Bronchial epithelial cell (primary cell): ENCODE data around the gene RNF157. TPM values are rescaled to one million over a fixed set of nuclear protein-coding genes. Genes with fewer than 3 reads are reported as not detected.
A peak's percentile ranks its signal among the peaks of the same experiment; 100 is the strongest.

ENCODE experiments used
- DNase-seq: peaks from one replicate; pipeline ENCODE4 v3.0.0-alpha.2; 2010; ENCODE audit warnings: low read depth
- FAIRE-seq: peaks from 2 replicates; lab custom pipeline; 2011; peaks lifted over from hg19 to GRCh38; lab: Jason Lieb, UNC
- H3K27me3 ChIP-seq: 2 replicates; pipeline ENCODE4 v1.5.1; 2011; ENCODE audit warnings: low read length; ENCODE audit not compliant: control insufficient read depth, insufficient read depth
- H3K36me3 ChIP-seq: 2 replicates; pipeline ENCODE4 v1.5.1; 2011; ENCODE audit warnings: low read length; ENCODE audit not compliant: control insufficient read depth, insufficient read depth
- H3K4me3 ChIP-seq: 2 replicates; pipeline ENCODE4 v1.5.1; 2011; ENCODE audit warnings: mild to moderate bottlenecking, low read depth, low read length, control low read depth
- total RNA-seq: library from RNA; depleted of rRNA; stranded (reverse); fragments of >200 nt; gene quantifications from 2 replicates; pipeline ENCODE4 v1.2.1, GENCODE V29; 2014
- TF ChIP-seq, protein P1 (sequence below): IDR thresholded peaks from 2 replicates; pipeline ENCODE4 v1.5.1; 2011; ENCODE audit warnings: mild to moderate bottlenecking, moderate library complexity, low read length, control low read depth, inconsistent platforms; ENCODE audit not compliant: insufficient read depth, severe bottlenecking

Gene RNF157
- total RNA-seq, 1 donor from 2014 or later, result not detected

DNA sequence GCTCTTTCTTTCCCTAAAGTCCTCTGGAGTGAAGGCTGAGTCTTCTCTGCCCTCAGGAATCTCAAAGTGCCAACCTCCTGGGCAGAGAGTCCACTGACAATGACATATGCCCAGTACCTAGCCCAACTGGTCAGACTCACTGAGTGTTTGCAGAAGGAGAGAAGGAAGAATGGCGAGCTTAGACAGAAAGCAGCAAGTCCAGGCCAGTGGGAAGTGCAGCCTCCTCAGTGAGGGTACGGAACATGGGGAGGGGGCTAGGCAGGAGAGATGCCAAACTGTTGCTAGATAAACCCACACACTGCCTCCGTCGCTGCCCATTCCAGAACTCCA is 137.4 kb downstream of the RNF157 start:
- Histone ChIP-seq H3K4me3 (peak overlapping the region; percentile 65), H3K27me3 (no peaks in the 10 kb centered on the region), H3K36me3 (peaks cover 11% of the 10 kb centered on the region)
- FAIRE-seq (no peak), DNase-seq (peak; percentile 20)
- TF ChIP-seq, protein P1, sequence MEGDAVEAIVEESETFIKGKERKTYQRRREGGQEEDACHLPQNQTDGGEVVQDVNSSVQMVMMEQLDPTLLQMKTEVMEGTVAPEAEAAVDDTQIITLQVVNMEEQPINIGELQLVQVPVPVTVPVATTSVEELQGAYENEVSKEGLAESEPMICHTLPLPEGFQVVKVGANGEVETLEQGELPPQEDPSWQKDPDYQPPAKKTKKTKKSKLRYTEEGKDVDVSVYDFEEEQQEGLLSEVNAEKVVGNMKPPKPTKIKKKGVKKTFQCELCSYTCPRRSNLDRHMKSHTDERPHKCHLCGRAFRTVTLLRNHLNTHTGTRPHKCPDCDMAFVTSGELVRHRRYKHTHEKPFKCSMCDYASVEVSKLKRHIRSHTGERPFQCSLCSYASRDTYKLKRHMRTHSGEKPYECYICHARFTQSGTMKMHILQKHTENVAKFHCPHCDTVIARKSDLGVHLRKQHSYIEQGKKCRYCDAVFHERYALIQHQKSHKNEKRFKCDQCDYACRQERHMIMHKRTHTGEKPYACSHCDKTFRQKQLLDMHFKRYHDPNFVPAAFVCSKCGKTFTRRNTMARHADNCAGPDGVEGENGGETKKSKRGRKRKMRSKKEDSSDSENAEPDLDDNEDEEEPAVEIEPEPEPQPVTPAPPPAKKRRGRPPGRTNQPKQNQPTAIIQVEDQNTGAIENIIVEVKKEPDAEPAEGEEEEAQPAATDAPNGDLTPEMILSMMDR, result no peak

DNA sequence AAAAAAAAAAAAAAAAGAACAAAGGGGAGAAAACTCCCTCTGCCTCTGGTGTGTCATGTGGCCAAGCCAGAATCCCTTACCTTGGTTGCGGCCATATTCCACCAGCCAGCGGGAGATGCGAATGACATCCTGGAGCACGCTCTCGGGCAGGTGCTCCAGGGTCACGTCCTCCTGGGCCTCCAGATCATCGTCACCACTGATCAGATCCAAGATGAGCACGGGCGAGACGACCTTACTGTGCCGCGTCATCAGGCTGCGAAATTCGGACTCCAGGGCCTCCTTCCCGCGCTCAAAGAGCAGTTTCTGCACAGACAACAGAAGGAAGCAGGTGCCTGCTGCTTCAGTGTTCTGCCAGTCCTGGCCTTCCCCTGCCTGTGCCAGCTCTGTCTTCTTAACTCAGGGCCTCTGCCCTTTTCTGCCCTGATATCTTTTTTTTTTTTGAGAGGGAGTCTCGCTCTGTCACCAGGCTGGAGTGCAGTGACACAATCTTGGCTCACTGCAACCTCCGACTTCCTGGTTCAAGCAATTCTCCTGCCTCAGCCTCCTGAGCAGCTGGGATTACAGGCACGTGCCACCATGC is 142.5 kb downstream of the RNF157 start:
- no peak for DNase-seq
- TF ChIP-seq, protein P1, result no peak
- H3K36me3 ChIP-seq, result peaks cover 29% of the 10 kb centered on the region
- no peaks in the 10 kb centered on the region for H3K27me3 ChIP-seq
- H3K4me3 ChIP-seq, result no peak overlapping the region
- FAIRE-seq, result no peak

- TF ChIP-seq, protein P1, result no peak
- no peak for DNase-seq
- no peak for FAIRE-seq
- no peaks in the 10 kb centered on the region for H3K27me3 ChIP-seq
- no peak overlapping the region for H3K4me3 ChIP-seq
- peaks cover 26% of the 10 kb centered on the region for H3K36me3 ChIP-seq
Measured at GRCh38 chr17:76095943-76096342, 144.3 kb downstream of the RNF157 start.

DNA sequence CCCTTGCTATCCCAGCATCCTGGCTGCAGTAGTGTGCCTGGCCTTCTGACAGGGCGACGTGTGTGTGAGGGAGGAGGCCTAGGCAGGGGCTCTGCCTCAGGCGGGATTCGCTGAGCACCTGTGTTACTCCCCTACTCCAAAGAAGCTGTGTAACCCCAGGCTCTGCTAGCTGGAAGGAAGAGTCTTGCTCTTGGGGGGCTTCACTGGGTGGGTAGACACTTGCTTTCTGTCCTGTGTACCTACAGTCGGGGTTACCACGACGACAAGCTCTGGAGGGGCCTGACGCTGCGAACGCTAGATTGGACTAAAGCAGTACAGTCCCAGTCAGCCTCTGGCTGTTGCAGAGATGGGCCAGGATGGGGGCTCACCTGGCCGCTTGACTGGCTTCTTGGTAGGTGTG is 146.2 kb downstream of the RNF157 start:
- TF ChIP-seq, protein P1, result no peak
- FAIRE-seq, result no peak
- Histone ChIP-seq H3K36me3 (peaks cover 33% of the 10 kb centered on the region), H3K4me3 (no peak overlapping the region), H3K27me3 (no peaks in the 10 kb centered on the region)
- no peak for DNase-seq

- no peak overlapping the region for H3K4me3 ChIP-seq
- peaks cover 41% of the 10 kb centered on the region for H3K36me3 ChIP-seq
- no peaks in the 10 kb centered on the region for H3K27me3 ChIP-seq
- DNase-seq (no peak), FAIRE-seq (no peak)
- TF ChIP-seq, protein P1, result no peak
Measured at GRCh38 chr17:76092526-76093413, 147.5 kb downstream of the RNF157 start.

Other genes starting within 250 kb of the RNF157 start
- 0.64 and 1.3 TPM in 2 replicates for gene CDK3, start 239.6 kb downstream of the RNF157 start, total RNA-seq
- 27.1 and 93.3 TPM in 2 replicates for gene EVPL, start 213.2 kb downstream of the RNF157 start, total RNA-seq
- 42.9 and 54.8 TPM in 2 replicates for gene SRP68, start 168.0 kb downstream of the RNF157 start, total RNA-seq
- gene GALR2, start 165.7 kb downstream of the RNF157 start, total RNA-seq, result not detected in 2 replicates
- gene ZACN, start 161.3 kb downstream of the RNF157 start, total RNA-seq, result not detected in 2 replicates
- 41.9 and 49.5 TPM in 2 replicates for gene EXOC7, start 136.7 kb downstream of the RNF157 start, total RNA-seq
- gene FOXJ1, start 99.2 kb downstream of the RNF157 start, total RNA-seq, result not detected in 2 replicates
- 3.4 and 7.3 TPM in 2 replicates for gene UBALD2, start 24.9 kb upstream of the RNF157 start, total RNA-seq
- gene QRICH2, start 67.8 kb upstream of the RNF157 start, total RNA-seq, result 2.1 and 3.8 TPM in 2 replicates
- 29.2 and 30.5 TPM in 2 replicates for gene PRPSAP1, start 113.4 kb upstream of the RNF157 start, total RNA-seq
- 76.1 and 80.1 TPM in 2 replicates for gene SPHK1, start 144.1 kb upstream of the RNF157 start, total RNA-seq
- gene UBE2O, start 212.7 kb upstream of the RNF157 start, total RNA-seq, result 15.8 and 21.8 TPM in 2 replicates
- gene AANAT, start 227.1 kb upstream of the RNF157 start, total RNA-seq, result not detected in 2 replicates